M059J (cell line): ENCODE measurements around the gene RASGRF2. TPM values are rescaled to one million over a fixed set of nuclear protein-coding genes. Genes with fewer than 3 reads are reported as not detected.
"Not testable (repeated sequence)": the region's sequence is repeated elsewhere in the genome, so short reads cannot be mapped to it uniquely, and the experiment has no call there.

ENCODE experiments used
- DNase-seq: peaks from one replicate; pipeline ENCODE4 v3.0.0-alpha.2; 2012; ENCODE audit warnings: low read depth
- total RNA-seq: library from RNA; depleted of rRNA; stranded (reverse); fragments of >200 nt; shearing (Covaris generic); gene quantifications from 2 replicates; pipeline ENCODE4 v1.2.3, GENCODE V29; 2014

Gene RASGRF2
- total RNA-seq, 1 experiment from 2014 or later = 2.3 TPM

DNA sequence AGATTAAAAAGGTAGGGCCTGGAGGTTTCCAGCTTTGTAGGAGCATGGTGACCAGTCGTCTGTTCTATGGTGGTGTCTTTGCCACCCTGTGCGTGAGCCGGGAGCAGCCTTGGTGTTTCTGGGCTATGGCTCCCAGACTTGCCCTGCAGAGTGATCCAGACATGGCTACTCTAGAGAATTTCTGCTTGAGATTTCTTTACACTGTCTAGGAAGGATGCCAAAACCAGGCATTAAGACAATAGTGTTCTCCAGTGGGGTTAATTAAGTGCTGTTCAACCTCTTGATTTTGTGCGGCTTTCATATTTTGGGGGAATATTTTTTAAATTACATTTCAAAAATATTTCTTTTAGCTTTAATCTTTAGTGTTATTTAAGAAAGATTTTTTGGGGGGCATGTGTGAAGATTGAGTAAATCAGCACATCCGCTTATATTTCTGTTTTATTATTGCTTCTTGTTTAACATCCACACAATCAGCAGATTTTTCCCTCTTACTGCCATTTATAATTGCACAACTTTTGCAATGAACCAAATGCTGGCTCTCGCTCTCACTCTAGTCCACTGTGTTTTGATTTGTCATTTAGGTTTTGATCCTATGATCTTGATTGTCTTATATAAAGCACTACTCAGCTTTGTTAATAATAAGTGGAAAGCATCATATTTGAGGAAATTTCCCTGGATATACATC lies 110.5 kb downstream of the RASGRF2 start:
- no peak for DNase-seq

DNA sequence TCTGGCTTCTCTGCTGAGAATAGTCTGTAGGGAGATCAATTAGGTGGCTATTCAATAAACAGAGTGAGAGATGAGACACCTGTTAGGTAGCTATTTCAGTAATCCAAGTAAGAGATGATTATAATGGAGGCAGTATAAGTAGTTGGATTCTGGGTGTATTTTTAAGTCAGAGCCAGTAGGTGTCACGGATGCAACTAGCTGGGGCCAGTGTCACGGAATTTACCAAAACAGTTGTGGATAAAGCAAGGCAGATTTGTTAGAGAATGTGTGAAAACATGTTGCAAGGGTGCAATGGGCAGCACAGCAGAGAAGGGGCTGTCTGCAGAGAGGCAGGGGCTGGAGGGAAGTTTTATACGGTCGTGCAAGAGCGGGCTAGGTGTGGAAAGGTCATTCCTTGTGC lies 114.9 kb downstream of the RASGRF2 start:
- no peak for DNase-seq

DNA sequence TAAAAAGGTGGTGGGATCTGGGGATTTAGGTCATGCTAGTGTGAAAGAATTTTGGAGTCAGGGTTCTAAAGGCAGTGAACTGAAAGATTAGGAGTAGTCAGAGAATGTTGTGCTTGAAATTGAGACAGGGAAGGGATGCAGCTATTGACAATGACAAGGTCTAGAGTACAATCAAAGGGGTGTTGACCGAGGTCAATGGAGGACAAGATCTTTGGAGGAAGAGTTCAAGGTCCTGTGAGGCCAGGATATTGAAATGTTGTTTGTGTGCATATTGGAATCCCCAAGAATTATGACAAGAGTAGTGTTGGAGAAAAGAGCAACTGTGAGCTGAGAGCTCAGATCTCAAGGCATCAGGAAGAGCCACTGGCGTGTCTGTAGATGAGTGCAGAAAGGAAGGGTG lies 116.9 kb downstream of the RASGRF2 start:
- DNase-seq = no peak

DNA sequence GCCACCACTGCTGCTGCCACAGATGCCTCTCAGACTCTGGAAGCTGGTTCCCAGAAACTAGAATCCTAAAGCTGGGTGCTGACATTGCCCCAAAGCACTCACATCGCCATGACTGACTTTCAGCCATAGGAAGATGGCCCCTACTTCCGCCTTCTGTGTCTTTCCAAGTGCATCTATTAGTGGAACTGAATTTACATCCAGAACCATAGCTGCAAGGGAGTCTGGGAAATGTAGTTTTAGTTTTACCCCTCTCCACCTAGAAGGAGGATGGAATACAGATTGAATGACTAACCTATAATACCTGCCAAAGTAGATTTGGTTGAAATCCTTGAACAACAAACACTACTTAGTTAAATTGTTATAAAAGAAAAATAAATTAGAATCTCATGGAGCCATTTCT lies 118.8 kb downstream of the RASGRF2 start:
- no peak for DNase-seq

DNA sequence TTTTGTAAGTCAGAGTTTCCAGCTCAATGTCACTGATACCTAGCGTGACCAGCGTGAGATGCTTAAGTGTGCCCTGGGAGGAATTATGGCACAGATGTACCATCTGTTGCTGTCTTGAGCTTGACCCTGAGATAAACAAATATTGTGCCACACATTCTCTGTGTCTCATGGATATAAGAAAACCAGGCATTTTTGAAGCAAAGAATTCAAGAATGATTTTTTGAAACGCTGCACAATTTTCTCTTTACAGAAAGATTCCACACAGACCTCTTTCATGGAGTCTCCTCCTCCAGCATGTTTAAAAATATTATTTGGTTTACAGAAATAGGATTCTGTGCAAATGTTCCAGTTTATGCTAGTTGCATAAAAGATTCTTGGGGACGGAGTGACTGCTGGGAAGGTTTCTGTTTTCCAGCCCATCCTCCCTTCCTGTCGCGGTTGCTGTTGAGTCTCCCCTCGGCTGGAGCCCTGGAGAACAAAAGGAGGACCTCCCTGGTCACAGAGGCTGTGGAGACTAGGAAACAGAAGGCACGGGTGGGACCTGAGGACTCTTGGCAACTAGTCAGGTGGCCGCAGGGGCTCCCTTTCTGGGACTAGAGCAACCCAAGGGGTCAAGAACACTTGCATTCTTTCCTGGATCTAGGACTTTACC lies 120.8 kb downstream of the RASGRF2 start:
- DNase-seq = no peak

DNA sequence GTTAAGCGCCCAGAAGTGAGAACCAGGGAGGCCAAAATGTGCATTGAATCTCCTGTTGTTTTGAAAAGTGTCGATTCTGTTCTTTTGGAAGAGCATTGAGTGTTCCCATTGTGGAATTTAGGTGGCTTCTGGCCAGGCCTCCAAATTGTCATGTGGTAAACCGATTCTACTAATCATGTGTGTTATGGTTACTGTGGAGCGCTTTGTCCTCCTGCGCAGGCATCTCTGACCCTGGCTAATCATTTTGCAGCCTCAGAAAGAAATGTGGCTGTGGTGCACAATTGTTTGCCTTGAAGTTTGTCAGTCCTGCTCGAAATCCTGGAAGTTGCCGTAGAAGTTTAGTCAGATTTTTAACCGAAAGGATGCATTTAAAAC lies 121.3 kb downstream of the RASGRF2 start:
- peak; percentile 23 for DNase-seq

DNA sequence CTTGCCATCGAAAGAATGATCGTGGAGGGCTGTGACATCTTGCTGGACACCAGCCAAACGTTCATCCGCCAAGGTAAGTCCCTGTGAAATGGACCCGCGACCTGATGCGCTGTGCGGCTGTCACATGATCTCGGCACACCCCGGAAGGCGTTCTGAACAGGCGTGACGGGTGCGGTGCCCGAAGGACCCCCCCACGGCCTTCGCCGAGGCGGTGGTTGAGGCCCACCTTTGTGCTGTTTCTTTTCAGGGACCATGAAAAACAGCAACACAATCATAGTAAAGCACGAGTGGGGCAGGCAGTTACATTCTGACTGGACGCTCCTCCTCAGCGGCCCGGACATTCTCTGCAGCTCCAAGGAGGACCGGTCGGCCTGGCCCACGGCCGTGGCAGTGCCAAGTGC lies 126.7 kb downstream of the RASGRF2 start:
- no peak for DNase-seq

DNA sequence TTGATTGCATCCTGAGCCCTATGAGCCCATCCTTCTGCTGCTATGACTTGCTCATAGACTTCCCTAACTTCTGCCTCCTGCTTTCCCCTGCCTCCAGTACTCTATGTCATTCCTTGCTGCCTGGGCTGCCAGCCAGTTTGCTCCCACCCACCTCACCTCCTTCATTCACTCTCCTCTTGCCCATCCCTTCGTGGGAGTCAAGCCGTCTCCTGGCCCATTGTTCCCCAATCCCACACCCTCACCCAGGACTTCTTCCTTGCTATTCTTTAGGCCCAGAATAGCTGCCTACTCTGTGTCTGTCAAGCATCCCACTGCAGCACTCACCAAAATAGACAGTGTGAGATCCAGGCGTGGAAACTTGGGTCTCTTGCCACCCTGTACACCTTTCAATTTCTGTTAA lies 131.0 kb downstream of the RASGRF2 start:
- DNase-seq = no peak

DNA sequence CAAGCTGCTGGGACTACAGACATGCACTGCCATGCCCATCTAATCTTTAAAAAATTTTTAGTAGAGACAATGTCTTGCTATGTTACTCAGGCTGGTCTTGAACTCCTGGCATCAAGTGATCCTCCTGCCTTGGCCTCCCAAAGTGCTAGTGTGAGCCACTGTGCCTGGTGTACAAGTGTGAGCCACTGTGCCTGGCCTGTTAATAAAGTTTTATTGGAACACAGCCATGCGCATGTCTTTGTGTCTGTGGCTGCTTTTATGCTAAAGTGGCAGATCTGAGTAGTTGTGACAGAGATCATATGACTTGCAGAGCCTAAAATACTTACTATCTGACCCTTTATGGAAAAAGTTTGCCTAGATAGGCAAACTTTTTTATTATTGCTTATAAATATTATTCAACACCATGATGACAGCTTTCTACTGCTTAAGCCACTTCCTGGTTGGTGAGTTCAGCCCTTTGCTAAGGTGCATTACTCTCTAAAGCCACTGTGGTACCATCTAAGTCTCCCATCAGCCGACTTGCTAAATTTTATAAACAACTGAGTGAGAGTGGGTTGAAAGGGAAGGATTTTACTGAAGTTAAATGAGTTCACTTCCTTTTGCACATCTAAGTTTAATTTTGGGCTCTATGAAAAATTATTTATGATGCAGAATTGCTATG lies 133.5 kb downstream of the RASGRF2 start:
- no peak for DNase-seq

DNA sequence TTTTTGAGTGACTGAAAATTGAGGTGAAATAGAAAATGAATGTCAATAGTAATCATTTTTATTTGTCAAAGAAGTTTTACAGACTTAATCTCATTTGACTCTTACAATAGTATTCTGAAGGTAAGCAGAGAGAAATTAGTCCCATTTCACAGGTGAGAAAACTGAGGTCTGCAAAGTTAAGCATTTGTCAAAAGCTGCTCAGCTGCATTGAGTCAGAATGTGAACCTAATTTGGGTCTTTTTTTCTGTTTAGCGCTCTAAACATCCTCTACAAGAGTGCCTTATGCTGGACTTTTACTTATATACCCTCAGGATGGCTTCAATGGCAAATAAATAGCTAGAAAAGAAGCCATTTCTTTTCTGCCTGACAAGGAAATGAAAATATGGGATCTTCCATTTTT lies 135.7 kb downstream of the RASGRF2 start:
- DNase-seq = no peak

DNA sequence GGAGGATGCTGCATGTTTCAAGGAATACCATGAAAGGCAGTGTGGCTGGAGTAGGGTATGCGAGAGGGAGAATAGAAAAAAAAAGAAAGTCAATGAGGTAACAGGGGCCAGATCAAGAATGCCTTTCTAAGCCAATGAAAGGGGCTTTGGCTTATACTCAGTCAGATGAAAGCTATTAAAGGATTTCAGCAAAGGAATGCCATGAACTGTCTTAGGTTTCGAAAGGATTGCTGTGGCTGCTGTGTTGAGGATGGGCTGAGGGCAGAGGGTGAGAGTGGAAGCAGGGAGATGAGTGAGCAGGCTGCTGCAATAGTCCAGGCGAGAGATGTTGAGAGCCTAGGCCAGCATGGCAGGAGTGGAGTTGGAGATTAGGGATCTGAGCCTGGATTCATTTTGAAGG lies 137.6 kb downstream of the RASGRF2 start:
- no peak for DNase-seq

DNA sequence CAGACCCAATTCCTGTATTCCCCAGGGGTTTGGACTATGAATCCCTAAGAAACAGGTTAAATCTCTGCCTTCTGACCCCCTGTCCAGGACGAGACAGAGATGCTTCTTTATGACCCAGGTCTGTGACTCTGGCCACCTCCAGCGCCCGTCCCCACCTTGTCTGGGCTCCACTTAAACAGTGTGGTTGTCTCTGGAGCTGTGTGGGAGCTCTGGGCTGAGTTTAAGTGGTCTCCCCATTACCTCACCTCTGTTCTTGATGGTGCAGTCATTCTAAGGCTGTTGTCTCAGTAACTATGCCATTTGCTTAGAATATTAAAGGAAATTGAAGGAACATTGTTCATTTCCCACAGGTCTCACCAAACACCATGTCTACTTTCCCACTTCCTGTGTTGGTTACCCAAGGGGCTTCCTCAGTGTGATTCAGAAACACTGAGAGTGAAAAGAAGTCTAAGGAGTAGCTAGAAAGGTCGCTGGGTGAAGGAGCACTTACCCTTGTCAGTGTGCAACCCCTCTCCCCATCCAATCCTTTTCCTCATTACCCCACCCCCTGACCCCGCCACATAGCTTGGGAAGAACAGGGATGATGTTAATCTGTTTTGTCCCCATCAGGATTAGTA lies 145.2 kb downstream of the RASGRF2 start:
- DNase-seq = no peak

DNA sequence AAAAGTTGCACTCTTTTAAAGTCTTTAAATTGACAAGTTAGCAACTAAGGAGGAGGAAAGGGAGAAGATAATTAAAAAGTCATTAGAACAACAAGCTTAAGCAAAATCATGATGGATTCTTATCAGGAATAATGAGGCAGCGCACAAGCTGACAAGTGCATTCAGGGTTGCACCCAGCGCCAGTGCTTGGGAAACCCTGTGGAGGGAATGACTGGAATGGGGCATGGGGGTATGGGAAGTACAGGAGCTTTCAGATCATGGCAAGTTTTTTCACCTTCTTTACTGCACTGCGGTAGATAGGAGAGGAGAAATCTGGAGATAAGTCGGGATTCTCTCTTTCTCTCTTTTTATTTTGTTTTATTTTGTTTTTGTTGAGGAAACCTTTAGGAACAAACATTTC lies 155.1 kb downstream of the RASGRF2 start:
- no peak for DNase-seq

DNA sequence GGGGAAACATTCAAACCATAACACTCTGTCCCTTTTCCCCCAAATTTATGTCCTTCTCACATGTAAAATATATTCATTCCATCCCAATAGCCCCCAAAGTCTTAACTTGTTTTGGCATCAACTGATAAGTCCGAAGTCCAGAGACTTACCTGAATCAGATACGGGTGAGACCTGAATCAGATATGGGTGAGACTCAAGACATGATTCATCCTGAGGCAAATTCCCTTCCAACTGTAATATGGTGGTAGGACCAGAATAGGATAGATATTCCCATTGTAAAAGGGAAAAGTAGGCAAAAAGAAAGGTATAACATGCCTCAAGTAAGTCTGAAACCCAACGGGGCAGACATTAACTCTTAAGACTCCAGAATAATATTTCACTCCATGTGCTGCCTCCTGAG lies 157.4 kb downstream of the RASGRF2 start:
- no peak for DNase-seq

DNA sequence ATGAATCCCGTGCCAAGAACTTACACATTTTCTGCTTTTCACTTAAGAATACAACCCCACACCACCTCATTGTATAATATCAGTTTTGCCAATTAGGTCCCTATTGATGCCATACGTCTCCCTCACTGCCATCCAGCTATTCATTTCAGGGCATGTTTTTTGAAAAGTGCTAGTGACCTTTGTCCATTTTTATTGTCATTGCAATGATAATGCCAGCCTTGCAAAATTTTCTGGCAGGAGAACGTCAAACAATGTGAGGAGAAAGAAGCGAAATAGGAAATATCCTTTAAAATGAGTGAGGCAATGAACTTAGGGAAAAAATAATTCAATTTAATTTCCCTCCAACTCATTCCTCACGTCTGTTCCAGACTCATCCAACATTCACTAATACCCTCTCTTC lies 161.1 kb downstream of the RASGRF2 start:
- DNase-seq = no peak

DNA sequence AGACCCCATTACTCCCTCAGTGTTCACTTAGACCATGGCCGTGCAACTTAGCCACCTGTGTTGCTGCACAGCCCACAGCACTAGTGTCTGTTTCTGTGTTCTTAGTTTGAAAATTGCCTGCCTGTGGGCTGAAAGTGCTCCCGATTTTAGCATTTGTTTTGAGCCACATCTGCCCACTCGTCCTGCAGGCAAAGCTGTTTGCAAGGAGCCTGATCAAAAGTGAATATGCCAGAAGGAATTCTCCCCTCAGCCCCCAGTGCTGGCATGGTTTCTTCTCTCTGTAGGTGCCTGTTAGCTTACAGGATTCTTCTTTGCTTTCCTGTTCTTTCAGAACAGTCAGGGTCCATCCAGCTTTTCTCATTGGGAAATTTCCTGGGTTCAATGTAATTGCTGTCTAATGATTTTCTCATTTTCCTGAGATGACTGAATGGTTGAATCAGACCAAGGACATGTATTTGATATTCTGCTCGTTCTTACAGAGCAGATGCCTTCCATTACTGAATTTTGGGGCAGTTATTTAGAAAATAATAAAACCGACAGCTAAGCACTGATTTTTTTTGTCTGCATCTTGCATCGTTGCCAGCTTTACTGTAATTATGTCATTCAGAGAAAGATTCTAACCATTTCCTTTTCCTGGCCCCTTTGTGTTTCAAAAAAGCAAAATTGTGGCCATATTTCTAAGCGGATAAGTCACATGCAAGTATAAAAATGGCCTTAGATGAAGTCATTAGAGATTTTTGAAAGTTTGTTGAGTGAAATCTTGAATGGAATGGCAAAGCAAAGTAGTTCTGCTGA lies 161.9 kb downstream of the RASGRF2 start:
- DNase-seq = no peak

DNA sequence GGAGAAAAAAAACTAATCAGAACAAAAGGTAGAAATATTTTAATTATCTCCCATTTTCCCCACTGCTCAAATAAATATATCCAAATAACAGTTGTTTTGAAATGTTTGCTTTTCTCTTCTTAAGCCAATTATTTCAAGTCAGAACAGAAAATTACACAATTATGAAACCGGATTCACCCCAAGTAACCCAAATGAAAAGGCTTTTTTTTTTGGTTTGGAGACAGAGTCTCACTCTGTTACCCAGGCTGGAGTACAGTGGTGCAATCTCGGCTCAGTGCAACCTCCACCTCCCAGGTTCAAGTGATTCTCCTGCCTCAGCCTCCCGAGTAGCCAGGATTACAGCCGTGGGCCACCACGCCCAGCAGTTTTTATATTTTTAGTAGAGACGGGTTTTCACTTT lies 164.5 kb downstream of the RASGRF2 start:
- not testable (repeated sequence) for DNase-seq

DNA sequence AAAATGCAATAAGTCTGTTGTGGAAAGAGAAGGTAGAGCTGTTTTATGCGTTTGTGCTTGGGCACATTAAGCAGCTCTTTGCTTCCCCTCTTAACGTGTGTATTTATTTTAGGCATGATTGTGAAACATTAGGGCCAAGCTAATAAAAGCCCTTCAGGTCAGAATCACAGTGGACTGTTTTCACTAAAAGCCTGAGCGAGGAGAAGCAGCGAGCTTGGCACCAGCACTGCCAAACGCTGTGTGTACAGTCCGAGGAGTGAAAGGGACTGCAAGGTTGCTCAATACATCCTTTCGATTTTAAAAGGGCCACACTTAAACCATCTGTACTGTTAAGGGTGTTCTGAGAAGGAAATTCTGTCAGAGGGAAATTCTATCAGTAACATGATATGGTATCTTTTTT lies 165.8 kb downstream of the RASGRF2 start:
- DNase-seq = peak; percentile 17

DNA sequence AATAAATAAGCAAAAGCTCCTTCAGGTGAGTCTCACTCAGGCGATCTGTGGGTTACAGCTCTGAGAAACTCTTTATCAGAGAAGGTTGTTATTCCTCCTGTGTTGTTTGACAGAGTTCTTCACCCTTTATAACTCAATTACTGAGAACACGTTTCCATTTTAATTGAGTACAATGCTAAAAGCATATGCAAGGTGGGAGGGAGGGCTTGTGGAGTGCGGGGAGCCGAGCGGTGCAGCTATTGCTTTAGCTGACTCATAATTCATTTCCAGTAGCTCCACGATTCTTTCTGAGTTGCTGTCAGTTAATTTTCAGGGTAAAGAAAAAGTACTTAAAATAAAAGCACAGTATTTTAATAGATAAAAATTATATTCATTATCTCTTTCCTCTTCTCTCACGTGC lies 168.3 kb downstream of the RASGRF2 start:
- DNase-seq = no peak

DNA sequence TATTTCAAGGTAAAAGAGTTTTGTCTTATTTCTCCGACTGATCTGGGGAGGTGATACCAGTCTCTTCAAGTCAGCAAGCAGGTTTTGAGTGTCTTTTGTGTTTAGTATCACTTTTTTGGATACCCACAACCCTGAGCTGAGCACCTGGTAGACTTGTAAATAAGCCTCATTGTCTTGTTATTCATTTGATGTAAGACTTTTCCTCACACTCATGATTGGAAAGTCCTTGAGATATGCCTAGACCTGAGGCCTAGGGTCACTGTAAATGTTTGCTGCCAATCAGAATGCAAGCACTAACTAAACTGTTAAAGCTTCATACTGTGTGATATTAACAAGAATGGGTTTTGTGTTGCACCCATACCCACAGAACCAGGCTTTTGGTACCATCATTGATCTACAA lies 172.2 kb downstream of the RASGRF2 start:
- DNase-seq = no peak

DNA sequence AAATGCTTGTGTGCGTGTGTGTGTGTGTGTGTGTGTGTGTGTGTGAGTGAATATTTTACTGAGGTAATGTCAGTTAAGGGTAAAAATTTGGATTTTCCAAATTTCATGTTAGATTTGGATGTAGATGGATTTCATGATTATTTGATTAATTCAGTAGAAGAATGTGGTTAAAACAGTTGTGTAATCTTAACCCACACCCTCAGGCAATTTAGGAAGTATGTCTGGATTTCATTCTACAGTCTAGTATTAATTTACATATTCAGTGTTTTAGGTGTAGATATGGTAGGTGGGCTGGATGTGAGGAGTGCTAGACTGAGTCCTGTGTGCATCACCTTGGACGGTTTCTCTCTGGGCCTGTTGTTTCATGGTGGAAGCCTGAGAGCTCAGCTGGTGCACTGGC lies 173.9 kb downstream of the RASGRF2 start:
- peak; percentile 27 for DNase-seq

DNA sequence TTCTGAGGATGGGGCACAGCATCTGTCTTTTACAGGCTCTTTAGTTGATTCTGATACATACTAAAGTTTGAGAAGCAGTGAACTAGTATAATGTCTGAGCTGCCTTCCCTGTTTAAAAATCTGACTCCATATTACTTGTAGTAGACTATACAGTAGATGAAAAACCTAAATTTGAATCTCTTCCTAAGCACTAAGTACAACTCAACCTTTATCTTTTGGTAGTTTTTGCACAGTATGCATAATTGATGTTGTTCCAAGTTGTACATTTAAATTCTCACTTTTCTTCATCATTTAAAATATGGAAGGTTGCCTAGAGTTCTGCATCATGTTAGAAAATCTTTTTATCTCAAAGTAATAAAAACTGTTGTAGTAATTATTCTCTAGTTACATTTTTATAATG lies 174.4 kb downstream of the RASGRF2 start:
- no peak for DNase-seq
